ENCODE results near the gene CUX1. TPM values are rescaled to one million over a fixed set of nuclear protein-coding genes. Genes with fewer than 3 reads are reported as not detected.

Gene CUX1
- total and polyA plus RNA-seq, 2 of the 13 experiments (the other 11 are each of a cell fraction or from before 2014, with no cell fraction given) = 13.7 to 14.9 TPM

DNA sequence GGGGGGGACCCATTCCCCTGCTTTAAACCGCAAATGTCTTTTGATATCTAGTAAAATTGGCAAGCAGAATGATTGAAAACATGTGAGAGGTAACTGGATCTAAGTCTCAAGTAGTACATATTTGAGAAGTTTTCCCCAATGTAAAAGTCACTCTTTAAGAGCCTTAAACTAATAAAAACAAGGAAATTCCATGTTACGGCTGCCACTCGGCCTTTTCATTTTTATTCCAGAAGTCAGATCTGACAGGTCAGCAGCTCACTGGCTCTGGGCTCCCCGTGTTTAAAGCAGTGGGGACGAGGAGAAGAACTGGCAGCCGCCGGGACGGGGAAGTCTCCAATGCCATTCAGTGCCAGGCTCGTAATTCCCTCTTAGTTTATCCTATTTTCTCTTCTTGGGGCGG is 80.7 kb downstream of the CUX1 start (continued):
- TF ChIP-seq, protein P1, sequence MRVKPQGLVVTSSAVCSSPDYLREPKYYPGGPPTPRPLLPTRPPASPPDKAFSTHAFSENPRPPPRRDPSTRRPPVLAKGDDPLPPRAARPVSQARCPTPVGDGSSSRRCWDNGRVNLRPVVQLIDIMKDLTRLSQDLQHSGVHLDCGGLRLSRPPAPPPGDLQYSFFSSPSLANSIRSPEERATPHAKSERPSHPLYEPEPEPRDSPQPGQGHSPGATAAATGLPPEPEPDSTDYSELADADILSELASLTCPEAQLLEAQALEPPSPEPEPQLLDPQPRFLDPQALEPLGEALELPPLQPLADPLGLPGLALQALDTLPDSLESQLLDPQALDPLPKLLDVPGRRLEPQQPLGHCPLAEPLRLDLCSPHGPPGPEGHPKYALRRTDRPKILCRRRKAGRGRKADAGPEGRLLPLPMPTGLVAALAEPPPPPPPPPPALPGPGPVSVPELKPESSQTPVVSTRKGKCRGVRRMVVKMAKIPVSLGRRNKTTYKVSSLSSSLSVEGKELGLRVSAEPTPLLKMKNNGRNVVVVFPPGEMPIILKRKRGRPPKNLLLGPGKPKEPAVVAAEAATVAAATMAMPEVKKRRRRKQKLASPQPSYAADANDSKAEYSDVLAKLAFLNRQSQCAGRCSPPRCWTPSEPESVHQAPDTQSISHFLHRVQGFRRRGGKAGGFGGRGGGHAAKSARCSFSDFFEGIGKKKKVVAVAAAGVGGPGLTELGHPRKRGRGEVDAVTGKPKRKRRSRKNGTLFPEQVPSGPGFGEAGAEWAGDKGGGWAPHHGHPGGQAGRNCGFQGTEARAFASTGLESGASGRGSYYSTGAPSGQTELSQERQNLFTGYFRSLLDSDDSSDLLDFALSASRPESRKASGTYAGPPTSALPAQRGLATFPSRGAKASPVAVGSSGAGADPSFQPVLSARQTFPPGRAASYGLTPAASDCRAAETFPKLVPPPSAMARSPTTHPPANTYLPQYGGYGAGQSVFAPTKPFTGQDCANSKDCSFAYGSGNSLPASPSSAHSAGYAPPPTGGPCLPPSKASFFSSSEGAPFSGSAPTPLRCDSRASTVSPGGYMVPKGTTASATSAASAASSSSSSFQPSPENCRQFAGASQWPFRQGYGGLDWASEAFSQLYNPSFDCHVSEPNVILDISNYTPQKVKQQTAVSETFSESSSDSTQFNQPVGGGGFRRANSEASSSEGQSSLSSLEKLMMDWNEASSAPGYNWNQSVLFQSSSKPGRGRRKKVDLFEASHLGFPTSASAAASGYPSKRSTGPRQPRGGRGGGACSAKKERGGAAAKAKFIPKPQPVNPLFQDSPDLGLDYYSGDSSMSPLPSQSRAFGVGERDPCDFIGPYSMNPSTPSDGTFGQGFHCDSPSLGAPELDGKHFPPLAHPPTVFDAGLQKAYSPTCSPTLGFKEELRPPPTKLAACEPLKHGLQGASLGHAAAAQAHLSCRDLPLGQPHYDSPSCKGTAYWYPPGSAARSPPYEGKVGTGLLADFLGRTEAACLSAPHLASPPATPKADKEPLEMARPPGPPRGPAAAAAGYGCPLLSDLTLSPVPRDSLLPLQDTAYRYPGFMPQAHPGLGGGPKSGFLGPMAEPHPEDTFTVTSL (CRISPR knock-in tag; IDR thresholded peaks at IDR 0.05; ENCODE audit: borderline replicate concordance) = no peak

- intact Hi-C loops (cut with micrococcal nuclease; ENCODE audit: unreplicated experiment) (no loop called here), in situ Hi-C loops (cut with HindIII; ENCODE audit: extremely low pct_ligation_motif_present, low pct_unique_long_range_greater_than_20kb) (no loop called here)
- Histone ChIP-seq H3K9me3 (ENCODE audit: low read length) (no peaks in the 10 kb centered on the region), H3K4me2 (ENCODE audit: low read depth, low read length) (no peak overlapping the region), H2AFZ (ENCODE audit: low read length) (no peak overlapping the region), H3K4me1 (ENCODE audit: insufficient read depth, low read length) (no peaks in the 10 kb centered on the region), H3K27ac (ENCODE audit: extremely low read length, insufficient read depth, low read length) (no peak overlapping the region), H3K27me3 (ENCODE audit: control insufficient read depth in 1 of 2, insufficient read depth in 2 of 2, low read length in 2 of 2) (no peaks in the 10 kb centered on the region), H3K9ac (ENCODE audit: insufficient read depth, low read depth, low read length) (no peak overlapping the region), H3K4me3 (replicated peaks in 1 of 3; ENCODE audit: insufficient read depth in 1 of 3, low read depth in 2 of 3, low read length in 3 of 3) (no peak overlapping the region), H3K79me2 (ENCODE audit: insufficient read depth, low read length) (peaks cover 51% of the 10 kb centered on the region), H3K36me3 (replicated peaks in 1 of 2; ENCODE audit: control insufficient read depth in 1 of 2, insufficient read depth in 2 of 2, low read length in 2 of 2) (no peaks in the 10 kb centered on the region), H4K20me1 (ENCODE audit: insufficient read depth, low read length) (no peaks in the 10 kb centered on the region)
- ATAC-seq (no peak), DNase-seq (ENCODE audit: low spot score) (no peak), FAIRE-seq (no peak)
- 96% methylated on average over 7 of the region's 7 CpGs for WGBS (ENCODE audit: low lambda C conversion rate)
- BruUV-seq (replicated peaks) = no TSS peak
- CTCF ChIA-PET (ENCODE audit: low intra/inter-chr PET ratio, low total read pairs) = no interaction called here
- POLR2A ChIA-PET = no interaction called here
- TF ChIP-seq ERF (CRISPR knock-in tag; IDR thresholded peaks at IDR 0.05) (no peak), PPARG (CRISPR knock-in tag; conservative IDR thresholded peaks at IDR 0.05) (no peak), HIVEP1 (CRISPR knock-in tag; IDR thresholded peaks at IDR 0.05) (no peak), ZNF138 (CRISPR knock-in tag; IDR thresholded peaks at IDR 0.05; ENCODE audit: low read depth) (no peak), ZNF451 (CRISPR knock-in tag; IDR thresholded peaks at IDR 0.05) (no peak), ZUFSP (CRISPR knock-in tag; IDR thresholded peaks at IDR 0.05; ENCODE audit: borderline replicate concordance) (no peak), ZNF775 (CRISPR knock-in tag; IDR thresholded peaks at IDR 0.05; ENCODE audit: borderline replicate concordance) (no peak)
- TF ChIP-seq, protein P2, sequence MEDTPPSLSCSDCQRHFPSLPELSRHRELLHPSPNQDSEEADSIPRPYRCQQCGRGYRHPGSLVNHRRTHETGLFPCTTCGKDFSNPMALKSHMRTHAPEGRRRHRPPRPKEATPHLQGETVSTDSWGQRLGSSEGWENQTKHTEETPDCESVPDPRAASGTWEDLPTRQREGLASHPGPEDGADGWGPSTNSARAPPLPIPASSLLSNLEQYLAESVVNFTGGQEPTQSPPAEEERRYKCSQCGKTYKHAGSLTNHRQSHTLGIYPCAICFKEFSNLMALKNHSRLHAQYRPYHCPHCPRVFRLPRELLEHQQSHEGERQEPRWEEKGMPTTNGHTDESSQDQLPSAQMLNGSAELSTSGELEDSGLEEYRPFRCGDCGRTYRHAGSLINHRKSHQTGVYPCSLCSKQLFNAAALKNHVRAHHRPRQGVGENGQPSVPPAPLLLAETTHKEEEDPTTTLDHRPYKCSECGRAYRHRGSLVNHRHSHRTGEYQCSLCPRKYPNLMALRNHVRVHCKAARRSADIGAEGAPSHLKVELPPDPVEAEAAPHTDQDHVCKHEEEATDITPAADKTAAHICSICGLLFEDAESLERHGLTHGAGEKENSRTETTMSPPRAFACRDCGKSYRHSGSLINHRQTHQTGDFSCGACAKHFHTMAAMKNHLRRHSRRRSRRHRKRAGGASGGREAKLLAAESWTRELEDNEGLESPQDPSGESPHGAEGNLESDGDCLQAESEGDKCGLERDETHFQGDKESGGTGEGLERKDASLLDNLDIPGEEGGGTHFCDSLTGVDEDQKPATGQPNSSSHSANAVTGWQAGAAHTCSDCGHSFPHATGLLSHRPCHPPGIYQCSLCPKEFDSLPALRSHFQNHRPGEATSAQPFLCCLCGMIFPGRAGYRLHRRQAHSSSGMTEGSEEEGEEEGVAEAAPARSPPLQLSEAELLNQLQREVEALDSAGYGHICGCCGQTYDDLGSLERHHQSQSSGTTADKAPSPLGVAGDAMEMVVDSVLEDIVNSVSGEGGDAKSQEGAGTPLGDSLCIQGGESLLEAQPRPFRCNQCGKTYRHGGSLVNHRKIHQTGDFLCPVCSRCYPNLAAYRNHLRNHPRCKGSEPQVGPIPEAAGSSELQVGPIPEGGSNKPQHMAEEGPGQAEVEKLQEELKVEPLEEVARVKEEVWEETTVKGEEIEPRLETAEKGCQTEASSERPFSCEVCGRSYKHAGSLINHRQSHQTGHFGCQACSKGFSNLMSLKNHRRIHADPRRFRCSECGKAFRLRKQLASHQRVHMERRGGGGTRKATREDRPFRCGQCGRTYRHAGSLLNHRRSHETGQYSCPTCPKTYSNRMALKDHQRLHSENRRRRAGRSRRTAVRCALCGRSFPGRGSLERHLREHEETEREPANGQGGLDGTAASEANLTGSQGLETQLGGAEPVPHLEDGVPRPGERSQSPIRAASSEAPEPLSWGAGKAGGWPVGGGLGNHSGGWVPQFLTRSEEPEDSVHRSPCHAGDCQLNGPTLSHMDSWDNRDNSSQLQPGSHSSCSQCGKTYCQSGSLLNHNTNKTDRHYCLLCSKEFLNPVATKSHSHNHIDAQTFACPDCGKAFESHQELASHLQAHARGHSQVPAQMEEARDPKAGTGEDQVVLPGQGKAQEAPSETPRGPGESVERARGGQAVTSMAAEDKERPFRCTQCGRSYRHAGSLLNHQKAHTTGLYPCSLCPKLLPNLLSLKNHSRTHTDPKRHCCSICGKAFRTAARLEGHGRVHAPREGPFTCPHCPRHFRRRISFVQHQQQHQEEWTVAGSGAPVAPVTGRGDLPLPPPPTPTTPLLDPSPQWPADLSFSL (CRISPR knock-in tag; IDR thresholded peaks at IDR 0.05) = no peak
Measured at GRCh38 chr7:101899616-101900015, 82.2 kb downstream of the CUX1 start.
